ENCODE results near the gene TOR1A. TPM values are rescaled to one million over a fixed set of nuclear protein-coding genes. Genes with fewer than 3 reads are reported as not detected.

The TOR1A gene
- total and polyA plus RNA-seq, 2 donors (not counting 1 experiment from before 2014, with no cell fraction given): 31.5 to 80.2 TPM

DNA sequence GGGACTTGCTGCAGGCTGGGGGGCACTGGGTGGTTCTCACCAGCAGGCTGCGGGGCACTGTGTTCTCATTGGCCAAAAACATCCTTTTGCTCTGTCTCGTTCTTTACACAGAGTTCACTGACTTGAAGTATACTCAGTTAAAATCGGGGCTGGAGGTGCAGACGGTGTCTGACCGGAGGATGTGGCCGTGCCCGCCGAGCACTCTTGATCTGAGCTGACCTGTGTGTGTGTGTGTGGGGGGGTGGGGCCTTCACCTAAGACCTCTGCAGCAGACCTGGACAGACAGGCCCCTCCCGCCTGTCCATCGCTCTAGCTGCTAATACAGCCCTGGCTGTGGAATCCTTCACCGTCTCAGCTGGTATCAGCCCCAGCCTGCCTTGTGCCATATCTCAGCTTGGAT is 13.8 kb downstream of the TOR1A start:
- DNase-seq (ENCODE audit: low read depth in 2 of 2): no peak
- TF ChIP-seq, protein P1, sequence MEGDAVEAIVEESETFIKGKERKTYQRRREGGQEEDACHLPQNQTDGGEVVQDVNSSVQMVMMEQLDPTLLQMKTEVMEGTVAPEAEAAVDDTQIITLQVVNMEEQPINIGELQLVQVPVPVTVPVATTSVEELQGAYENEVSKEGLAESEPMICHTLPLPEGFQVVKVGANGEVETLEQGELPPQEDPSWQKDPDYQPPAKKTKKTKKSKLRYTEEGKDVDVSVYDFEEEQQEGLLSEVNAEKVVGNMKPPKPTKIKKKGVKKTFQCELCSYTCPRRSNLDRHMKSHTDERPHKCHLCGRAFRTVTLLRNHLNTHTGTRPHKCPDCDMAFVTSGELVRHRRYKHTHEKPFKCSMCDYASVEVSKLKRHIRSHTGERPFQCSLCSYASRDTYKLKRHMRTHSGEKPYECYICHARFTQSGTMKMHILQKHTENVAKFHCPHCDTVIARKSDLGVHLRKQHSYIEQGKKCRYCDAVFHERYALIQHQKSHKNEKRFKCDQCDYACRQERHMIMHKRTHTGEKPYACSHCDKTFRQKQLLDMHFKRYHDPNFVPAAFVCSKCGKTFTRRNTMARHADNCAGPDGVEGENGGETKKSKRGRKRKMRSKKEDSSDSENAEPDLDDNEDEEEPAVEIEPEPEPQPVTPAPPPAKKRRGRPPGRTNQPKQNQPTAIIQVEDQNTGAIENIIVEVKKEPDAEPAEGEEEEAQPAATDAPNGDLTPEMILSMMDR (conservative IDR thresholded peaks at IDR 0.05 in 1 of 2, IDR thresholded peaks at IDR 0.05 in 1 of 2; ENCODE audit: low read depth in 1 of 2, low read length in 2 of 2): no peak
- no peak for TF ChIP-seq EZH2 (IDR thresholded peaks at IDR 0.05; ENCODE audit: low read length, missing control alignments)
- Histone ChIP-seq H4K20me1 (ENCODE audit: control insufficient read depth, extremely low read depth, insufficient read depth, low read length) (no peaks in the 10 kb centered on the region), H3K9me3 (ENCODE audit: control insufficient read depth, insufficient read depth, low read depth, low read length) (no peaks in the 10 kb centered on the region), H3K4me3 (replicated peaks in 1 of 4; ENCODE audit: control extremely low read depth in 1 of 4, insufficient read depth in 1 of 4, low read depth in 3 of 4, low read length in 4 of 4) (no peak overlapping the region), H3K79me2 (ENCODE audit: control insufficient read depth, insufficient read depth, low read length) (no peaks in the 10 kb centered on the region), H3K27me3 (ENCODE audit: control insufficient read depth, insufficient read depth, low read length) (no peaks in the 10 kb centered on the region), H3K27ac (ENCODE audit: insufficient read depth, low read length) (no peak overlapping the region), H3K9ac (ENCODE audit: insufficient read depth, low read length) (no peak overlapping the region), H3K36me3 (ENCODE audit: control insufficient read depth, insufficient read depth, low read length) (peaks cover 13% of the 10 kb centered on the region), H3K4me2 (ENCODE audit: extremely low read depth, insufficient read depth, low read length) (no peak overlapping the region), H2AFZ (ENCODE audit: low read length) (no peak overlapping the region), H3K4me1 (ENCODE audit: control insufficient read depth, extremely low read depth, insufficient read depth, low read length) (no peaks in the 10 kb centered on the region)

DNA sequence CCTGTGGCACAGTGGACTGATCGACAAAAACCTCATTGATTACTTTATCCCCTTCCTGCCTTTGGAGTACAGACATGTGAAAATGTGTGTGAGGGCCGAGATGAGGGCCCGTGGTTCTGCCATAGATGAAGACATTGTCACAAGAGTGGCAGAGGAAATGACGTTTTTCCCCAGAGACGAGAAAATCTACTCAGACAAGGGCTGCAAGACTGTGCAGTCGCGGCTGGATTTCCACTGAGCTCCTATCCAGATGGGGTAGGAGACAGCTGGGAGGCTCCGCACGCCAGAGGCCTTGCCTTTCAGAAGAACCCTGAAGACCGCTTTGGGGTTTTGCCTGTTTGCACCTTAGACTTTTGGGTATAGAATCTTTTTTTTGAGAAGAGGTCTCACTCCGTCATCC is 14.6 kb downstream of the TOR1A start:
- Histone ChIP-seq H3K4me3 (replicated peaks in 1 of 4; ENCODE audit: control extremely low read depth in 1 of 4, insufficient read depth in 1 of 4, low read depth in 3 of 4, low read length in 4 of 4) (no peak overlapping the region), H3K79me2 (ENCODE audit: control insufficient read depth, insufficient read depth, low read length) (no peaks in the 10 kb centered on the region), H3K4me1 (ENCODE audit: control insufficient read depth, extremely low read depth, insufficient read depth, low read length) (peaks cover under 1% of the 10 kb centered on the region), H3K27me3 (ENCODE audit: control insufficient read depth, insufficient read depth, low read length) (no peaks in the 10 kb centered on the region), H2AFZ (ENCODE audit: low read length) (no peak overlapping the region), H3K9me3 (ENCODE audit: control insufficient read depth, insufficient read depth, low read depth, low read length) (no peaks in the 10 kb centered on the region), H3K9ac (ENCODE audit: insufficient read depth, low read length) (no peak overlapping the region), H3K36me3 (ENCODE audit: control insufficient read depth, insufficient read depth, low read length) (peaks cover 9% of the 10 kb centered on the region), H4K20me1 (ENCODE audit: control insufficient read depth, extremely low read depth, insufficient read depth, low read length) (no peaks in the 10 kb centered on the region), H3K4me2 (ENCODE audit: extremely low read depth, insufficient read depth, low read length) (no peak overlapping the region), H3K27ac (ENCODE audit: insufficient read depth, low read length) (no peak overlapping the region)
- DNase-seq (ENCODE audit: low read depth in 2 of 2): no peak
- TF ChIP-seq, protein P1 (conservative IDR thresholded peaks at IDR 0.05 in 1 of 2, IDR thresholded peaks at IDR 0.05 in 1 of 2; ENCODE audit: low read depth in 1 of 2, low read length in 2 of 2): no peak
- no peak for TF ChIP-seq EZH2 (IDR thresholded peaks at IDR 0.05; ENCODE audit: low read length, missing control alignments)

DNA sequence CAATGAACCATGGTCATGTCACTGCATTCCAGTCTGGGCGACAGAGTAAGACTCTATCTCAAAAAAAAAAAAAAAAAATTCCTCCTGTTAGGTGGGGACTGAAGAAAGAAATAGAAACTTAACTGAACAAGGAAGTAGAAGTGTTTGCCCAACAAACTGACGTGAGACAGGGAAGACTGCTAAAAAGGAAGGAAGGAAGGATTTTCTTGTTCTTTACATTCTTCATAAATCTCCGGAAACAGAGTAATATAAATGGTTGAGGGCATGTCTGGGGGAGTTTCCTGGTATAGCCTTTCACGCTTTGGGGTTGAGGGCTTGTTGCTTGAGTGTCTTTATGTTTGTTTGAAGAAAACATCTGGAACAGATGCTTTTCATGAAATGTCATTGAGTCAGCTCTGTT is 17.9 kb downstream of the TOR1A start:
- no peaks in the 10 kb centered on the region for H3K27me3 ChIP-seq (ENCODE audit: control insufficient read depth, insufficient read depth, low read length)
- peaks cover 6% of the 10 kb centered on the region for H3K36me3 ChIP-seq (ENCODE audit: control insufficient read depth, insufficient read depth, low read length)
- H3K4me1 ChIP-seq (ENCODE audit: control insufficient read depth, extremely low read depth, insufficient read depth, low read length): peaks cover 7% of the 10 kb centered on the region
- H3K9me3 ChIP-seq (ENCODE audit: control insufficient read depth, insufficient read depth, low read depth, low read length): no peaks in the 10 kb centered on the region
- H3K4me3 ChIP-seq (replicated peaks in 1 of 4; ENCODE audit: control extremely low read depth in 1 of 4, insufficient read depth in 1 of 4, low read depth in 3 of 4, low read length in 4 of 4): no peak overlapping the region
- H3K4me2 ChIP-seq (ENCODE audit: extremely low read depth, insufficient read depth, low read length): no peak overlapping the region
- no peaks in the 10 kb centered on the region for H3K79me2 ChIP-seq (ENCODE audit: control insufficient read depth, insufficient read depth, low read length)
- DNase-seq (ENCODE audit: low read depth in 2 of 2): no peak
- TF ChIP-seq EZH2 (IDR thresholded peaks at IDR 0.05; ENCODE audit: low read length, missing control alignments): no peak
- TF ChIP-seq, protein P1 (conservative IDR thresholded peaks at IDR 0.05 in 1 of 2, IDR thresholded peaks at IDR 0.05 in 1 of 2; ENCODE audit: low read depth in 1 of 2, low read length in 2 of 2): no peak
- H3K27ac ChIP-seq (ENCODE audit: insufficient read depth, low read length): no peak overlapping the region
- H2AFZ ChIP-seq (ENCODE audit: low read length): no peak overlapping the region
- H3K9ac ChIP-seq (ENCODE audit: insufficient read depth, low read length): no peak overlapping the region
- no peaks in the 10 kb centered on the region for H4K20me1 ChIP-seq (ENCODE audit: control insufficient read depth, extremely low read depth, insufficient read depth, low read length)
